ENCODE measurements around the gene C4orf50. TPM values are rescaled to one million over a fixed set of nuclear protein-coding genes. Genes with fewer than 3 reads are reported as not detected.

The C4orf50 gene
- total and polyA plus RNA-seq, 2 of the 8 experiments (the other 6 are each of a cell fraction or from before 2014, with no cell fraction given): 0.08 to 0.22 TPM

DNA sequence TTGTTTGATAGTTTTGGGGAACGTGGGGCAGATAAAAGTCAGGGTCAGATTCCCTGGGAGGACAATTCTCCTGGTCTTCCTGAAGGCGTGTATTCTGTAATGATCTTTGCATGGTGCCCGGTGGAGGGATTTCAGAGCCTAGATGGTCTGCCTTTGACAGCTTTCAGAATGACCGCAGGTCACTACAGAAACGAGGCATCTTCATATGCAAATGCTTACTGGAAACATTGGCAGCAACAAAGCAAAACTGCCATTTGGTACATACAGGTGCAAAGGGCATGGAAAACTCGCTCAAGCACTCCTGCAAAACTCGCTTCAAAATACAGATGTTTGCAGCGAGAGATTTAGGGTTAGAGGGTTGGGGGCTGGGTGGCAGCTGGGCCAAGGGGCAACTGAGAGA is 8.8 kb downstream of the C4orf50 start (continued):
- no peak for TF ChIP-seq CHD7 (IDR thresholded peaks at IDR 0.05; ENCODE audit: insufficient replicate concordance, low read length)
- TF ChIP-seq POLR2AphosphoS5 (IDR thresholded peaks at IDR 0.05; ENCODE audit: low read depth, low read length): no peak

Measured in H1 (cell line).